ENCODE results near the gene SLC7A10.

SLC7A10 gene

DNA sequence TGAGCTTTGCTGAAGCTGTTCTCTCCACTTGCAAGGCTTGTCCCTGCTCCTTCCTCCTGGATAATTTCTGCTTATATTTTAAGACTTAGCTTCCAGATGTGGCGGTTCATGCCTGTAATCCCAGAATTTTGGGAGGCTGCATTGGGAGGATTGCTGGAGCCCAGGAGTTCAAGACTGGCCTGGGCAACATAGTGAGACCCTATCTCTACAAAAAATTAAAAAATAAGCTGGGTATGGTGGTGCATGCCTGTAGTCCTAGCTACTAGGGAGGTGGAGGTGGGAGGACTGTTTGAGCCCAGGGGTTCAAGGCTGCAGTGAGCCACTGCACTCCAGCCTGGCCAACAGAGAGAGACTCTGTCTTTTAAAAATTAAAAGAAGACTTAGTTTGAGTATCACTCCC is 45.1 kb upstream of the SLC7A10 start:
- no peak for DNase-seq (ENCODE audit: low read depth)

DNA sequence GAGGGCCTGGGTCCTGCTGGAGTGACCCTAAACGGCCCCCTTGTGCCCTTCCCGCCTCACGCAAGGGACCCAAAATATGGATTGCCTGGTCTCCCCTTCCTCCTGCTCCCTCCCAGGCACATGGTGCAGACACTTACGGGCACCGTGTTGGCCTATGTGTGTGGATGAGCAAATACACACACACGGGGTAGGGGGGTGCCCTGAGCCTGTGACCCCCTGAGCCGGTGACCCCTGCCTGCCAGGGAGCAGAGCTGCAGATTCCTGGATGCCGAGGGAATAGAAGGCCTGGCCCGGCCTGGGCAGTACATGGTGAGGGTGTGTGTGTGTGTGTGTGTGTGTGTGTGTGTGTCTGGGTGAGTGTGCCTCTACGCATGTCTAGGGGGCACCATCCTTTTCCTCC is 43.4 kb upstream of the SLC7A10 start:
- TF ChIP-seq, protein P1, sequence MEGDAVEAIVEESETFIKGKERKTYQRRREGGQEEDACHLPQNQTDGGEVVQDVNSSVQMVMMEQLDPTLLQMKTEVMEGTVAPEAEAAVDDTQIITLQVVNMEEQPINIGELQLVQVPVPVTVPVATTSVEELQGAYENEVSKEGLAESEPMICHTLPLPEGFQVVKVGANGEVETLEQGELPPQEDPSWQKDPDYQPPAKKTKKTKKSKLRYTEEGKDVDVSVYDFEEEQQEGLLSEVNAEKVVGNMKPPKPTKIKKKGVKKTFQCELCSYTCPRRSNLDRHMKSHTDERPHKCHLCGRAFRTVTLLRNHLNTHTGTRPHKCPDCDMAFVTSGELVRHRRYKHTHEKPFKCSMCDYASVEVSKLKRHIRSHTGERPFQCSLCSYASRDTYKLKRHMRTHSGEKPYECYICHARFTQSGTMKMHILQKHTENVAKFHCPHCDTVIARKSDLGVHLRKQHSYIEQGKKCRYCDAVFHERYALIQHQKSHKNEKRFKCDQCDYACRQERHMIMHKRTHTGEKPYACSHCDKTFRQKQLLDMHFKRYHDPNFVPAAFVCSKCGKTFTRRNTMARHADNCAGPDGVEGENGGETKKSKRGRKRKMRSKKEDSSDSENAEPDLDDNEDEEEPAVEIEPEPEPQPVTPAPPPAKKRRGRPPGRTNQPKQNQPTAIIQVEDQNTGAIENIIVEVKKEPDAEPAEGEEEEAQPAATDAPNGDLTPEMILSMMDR (IDR thresholded peaks at IDR 0.05; ENCODE audit: control insufficient read depth, insufficient read depth, low read depth, low read length, missing control alignments), result no peak
- no peak for DNase-seq (ENCODE audit: low read depth)
- no peak overlapping the region for H3K4me3 ChIP-seq (ENCODE audit: control insufficient read depth, low read depth, low read length)

More for the DNA sequence above, 45.1 kb upstream of the SLC7A10 start:
- TF ChIP-seq, protein P1 (IDR thresholded peaks at IDR 0.05; ENCODE audit: control insufficient read depth, insufficient read depth, low read depth, low read length, missing control alignments), result no peak
- no peak overlapping the region for H3K4me3 ChIP-seq (ENCODE audit: control insufficient read depth, low read depth, low read length)

- DNase-seq (ENCODE audit: low read depth), result no peak
- H3K4me3 ChIP-seq (ENCODE audit: control insufficient read depth, low read depth, low read length), result no peak overlapping the region
- TF ChIP-seq, protein P1 (IDR thresholded peaks at IDR 0.05; ENCODE audit: control insufficient read depth, insufficient read depth, low read depth, low read length, missing control alignments), result no peak
These were observed 42.7 kb upstream of the SLC7A10 start for GRCh38 chr19:33268162-33268991.

DNA sequence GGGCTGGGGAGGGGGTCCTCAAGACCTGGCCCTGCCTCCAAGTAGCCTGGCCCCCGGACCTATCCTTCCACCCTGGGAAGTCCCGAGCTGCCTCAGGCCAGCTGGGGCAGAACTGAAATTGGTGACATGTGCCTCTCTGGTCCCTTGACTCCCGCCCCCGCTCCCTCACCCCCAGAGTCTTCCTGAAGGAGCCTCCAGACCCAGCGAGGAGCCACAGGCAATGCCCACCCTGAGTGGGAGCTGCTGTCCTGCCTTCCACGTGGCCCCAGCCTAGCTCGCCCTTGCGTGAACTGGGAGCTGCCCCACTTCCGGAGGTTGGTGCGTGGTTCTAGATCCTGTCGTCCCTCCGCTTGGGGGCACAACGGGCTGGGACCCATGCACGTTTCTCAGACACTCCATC is 42.1 kb upstream of the SLC7A10 start:
- no peak for DNase-seq (ENCODE audit: low read depth)
- TF ChIP-seq, protein P1 (IDR thresholded peaks at IDR 0.05; ENCODE audit: control insufficient read depth, insufficient read depth, low read depth, low read length, missing control alignments), result no peak
- no peak overlapping the region for H3K4me3 ChIP-seq (ENCODE audit: control insufficient read depth, low read depth, low read length)

- no peak for DNase-seq (ENCODE audit: low read depth)
- TF ChIP-seq, protein P1 (IDR thresholded peaks at IDR 0.05; ENCODE audit: control insufficient read depth, insufficient read depth, low read depth, low read length, missing control alignments), result no peak
- no peak overlapping the region for H3K4me3 ChIP-seq (ENCODE audit: control insufficient read depth, low read depth, low read length)
These were observed 41.4 kb upstream of the SLC7A10 start for GRCh38 chr19:33266974-33267484.

- no peak overlapping the region for H3K4me3 ChIP-seq (ENCODE audit: control insufficient read depth, low read depth, low read length)
- no peak for DNase-seq (ENCODE audit: low read depth)
- TF ChIP-seq, protein P1 (IDR thresholded peaks at IDR 0.05; ENCODE audit: control insufficient read depth, insufficient read depth, low read depth, low read length, missing control alignments), result no peak
These were observed 39.3 kb upstream of the SLC7A10 start for GRCh38 chr19:33264881-33265445.

All from AG09309 (cell line).